Kidney (tissue), 14 donors: Measurements from ENCODE around the gene PPP2R2D. TPM values are rescaled to one million over a fixed set of nuclear protein-coding genes. Genes with fewer than 3 reads are reported as not detected.

Source experiments
- DNase-seq, 5 donors: peaks; one replicate each; pipeline ENCODE4 v3.0.0-alpha.2; 2013 to 2020
- FAIRE-seq: peaks from 2 replicates; lab custom pipeline; 2012; peaks lifted over from hg19 to GRCh38; lab: Jason Lieb, UNC
- H3K27ac ChIP-seq, 2 donors: one replicate each; pipeline ENCODE4 v1.7.0; 2013; ENCODE audit warnings: low read depth in 2 of 2, low read length in 2 of 2, inconsistent platforms in 1 of 2
- H3K27me3 ChIP-seq: one replicate; pipeline ENCODE4 v1.7.1; 2013; ENCODE audit warnings: low read length, inconsistent platforms; ENCODE audit not compliant: control insufficient read depth, insufficient read depth
- H3K36me3 ChIP-seq, 3 donors: one replicate each; pipeline versions ENCODE4 v1.7.0 to v1.7.1; 2013; ENCODE audit warnings: low read length in 3 of 3, control low read depth in 1 of 3, inconsistent platforms in 1 of 3; ENCODE audit not compliant: insufficient read depth in 3 of 3, control insufficient read depth in 2 of 3
- H3K4me1 ChIP-seq, 3 donors: one replicate each; pipeline versions ENCODE4 v1.7.0 to v1.7.1; 2013; ENCODE audit warnings: low read length in 3 of 3, inconsistent platforms in 1 of 3, low read depth in 1 of 3; ENCODE audit not compliant: control insufficient read depth in 2 of 3, insufficient read depth in 2 of 3
- H3K4me3 ChIP-seq, 3 donors: one replicate each; pipeline versions ENCODE4 v1.7.0 to v1.8.1; 2013; ENCODE audit warnings: low read length in 3 of 3, control low read depth in 1 of 3, inconsistent platforms in 1 of 3
- H3K9ac ChIP-seq, 3 donors: one replicate each; pipeline versions ENCODE4 v1.7.0 to v1.7.1; 2013; ENCODE audit warnings: low read length in 3 of 3, control low read depth in 1 of 3, inconsistent platforms in 1 of 3
- H3K9me3 ChIP-seq, 3 donors: one replicate each; pipeline versions ENCODE4 v1.7.0 to v1.7.1; 2013; ENCODE audit warnings: low read length in 3 of 3, control low read depth in 1 of 3, inconsistent platforms in 1 of 3; ENCODE audit not compliant: control insufficient read depth in 2 of 3, insufficient read depth in 1 of 3
- intact Hi-C: fragments of 100-400 bp; cut with DNase I; formaldehyde crosslinking; loops from one replicate; pipeline ENCODE4 v1.11.1; 2022
- polyA plus RNA-seq: library from polyadenylated mRNA; stranded (reverse); fragments of 350-450 nt; fragmentation: Illumina TruSeq; extraction: RNeasy Lipid Tissue Mini Kit (QIAGEN cat#74804); gene quantifications from one replicate; pipeline ENCODE4 v1.2.3, GENCODE V29; 2014; ENCODE audit warnings: low read depth, low replicate concordance; ENCODE audit not compliant: insufficient read depth
- total RNA-seq: library from RNA; stranded (reverse); fragmentation: NEBNext Ultra II Directional; extraction: Animal tissue kit (Norgen Biotek cat#: 25700); gene quantifications from one replicate; pipeline ENCODE4 v1.2.1, GENCODE V29; 2021
- TF ChIP-seq, protein P1 (sequence below): IDR thresholded peaks from 3 replicates; pipeline ENCODE4 v1.5.1; 2012; ENCODE audit warnings: mild to moderate bottlenecking, moderate library complexity, borderline replicate concordance; ENCODE audit not compliant: insufficient read depth; ENCODE audit errors: extremely low read depth
- donor health status: control.
- donor health status: control.
- donor health status: control.
- donor health status: control.
- donor health status: control.
- donor health status: DM: yes; HTN: yes; CAD: no.
- donor health status: Normal renal cell carcinoma (clear cell type).

The PPP2R2D gene
- total and polyA plus RNA-seq, 2 donors from 2014 or later: 28.3 to 34.8 TPM

DNA sequence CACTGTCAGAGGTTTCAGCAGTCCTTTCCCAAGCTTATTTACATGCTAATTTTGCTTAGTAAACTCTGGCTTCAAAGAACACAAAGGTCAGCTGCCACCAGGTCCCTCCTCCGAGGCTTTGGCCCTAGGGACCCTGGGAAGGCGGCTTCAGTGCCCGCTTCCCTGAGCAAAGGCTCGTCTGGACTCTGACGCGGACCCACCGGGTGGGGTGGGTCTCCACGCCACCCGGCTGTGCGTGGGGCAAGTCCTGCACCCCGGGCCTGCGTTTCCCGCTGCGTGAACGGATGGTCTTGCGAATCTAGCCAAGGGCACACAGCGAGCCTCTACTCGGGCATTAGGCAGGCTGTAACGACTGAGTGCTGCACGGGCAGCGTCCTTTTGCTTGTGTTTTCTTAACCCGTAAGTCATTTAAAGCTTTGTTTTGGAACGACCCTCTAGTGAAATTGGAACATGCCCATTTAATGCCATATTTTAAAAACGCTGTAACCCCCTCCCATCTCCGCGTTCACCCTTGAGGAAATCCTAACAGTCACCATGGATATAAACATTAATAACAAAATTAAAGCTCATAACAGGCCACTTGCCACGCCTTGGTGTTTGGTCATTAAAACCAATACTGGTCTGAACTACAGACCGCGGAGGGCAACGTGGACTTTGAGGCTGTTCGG lies 80.1 kb downstream of the PPP2R2D start:
- Histone ChIP-seq H3K27ac (peak overlapping the region in 1 of 2 donors; percentile 57), H3K9ac (peak overlapping the region; percentile 15 to 70 (median 63)), H3K27me3 (no peaks in the 10 kb centered on the region), H3K36me3 (no peaks in the 10 kb centered on the region), H3K4me3 (peak overlapping the region; percentile 57 to 82 (median 79)), H3K4me1 (peaks cover 4 to 18% (median 11%) of the 10 kb centered on the region in 3 donors), H3K9me3 (no peaks in the 10 kb centered on the region)
- peak in 4 of 5 donors; percentile 33 to 68 (median 48) for DNase-seq
- intact Hi-C loops: no loop called here
- no peak for FAIRE-seq
- TF ChIP-seq, protein P1, sequence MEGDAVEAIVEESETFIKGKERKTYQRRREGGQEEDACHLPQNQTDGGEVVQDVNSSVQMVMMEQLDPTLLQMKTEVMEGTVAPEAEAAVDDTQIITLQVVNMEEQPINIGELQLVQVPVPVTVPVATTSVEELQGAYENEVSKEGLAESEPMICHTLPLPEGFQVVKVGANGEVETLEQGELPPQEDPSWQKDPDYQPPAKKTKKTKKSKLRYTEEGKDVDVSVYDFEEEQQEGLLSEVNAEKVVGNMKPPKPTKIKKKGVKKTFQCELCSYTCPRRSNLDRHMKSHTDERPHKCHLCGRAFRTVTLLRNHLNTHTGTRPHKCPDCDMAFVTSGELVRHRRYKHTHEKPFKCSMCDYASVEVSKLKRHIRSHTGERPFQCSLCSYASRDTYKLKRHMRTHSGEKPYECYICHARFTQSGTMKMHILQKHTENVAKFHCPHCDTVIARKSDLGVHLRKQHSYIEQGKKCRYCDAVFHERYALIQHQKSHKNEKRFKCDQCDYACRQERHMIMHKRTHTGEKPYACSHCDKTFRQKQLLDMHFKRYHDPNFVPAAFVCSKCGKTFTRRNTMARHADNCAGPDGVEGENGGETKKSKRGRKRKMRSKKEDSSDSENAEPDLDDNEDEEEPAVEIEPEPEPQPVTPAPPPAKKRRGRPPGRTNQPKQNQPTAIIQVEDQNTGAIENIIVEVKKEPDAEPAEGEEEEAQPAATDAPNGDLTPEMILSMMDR: no peak

DNA sequence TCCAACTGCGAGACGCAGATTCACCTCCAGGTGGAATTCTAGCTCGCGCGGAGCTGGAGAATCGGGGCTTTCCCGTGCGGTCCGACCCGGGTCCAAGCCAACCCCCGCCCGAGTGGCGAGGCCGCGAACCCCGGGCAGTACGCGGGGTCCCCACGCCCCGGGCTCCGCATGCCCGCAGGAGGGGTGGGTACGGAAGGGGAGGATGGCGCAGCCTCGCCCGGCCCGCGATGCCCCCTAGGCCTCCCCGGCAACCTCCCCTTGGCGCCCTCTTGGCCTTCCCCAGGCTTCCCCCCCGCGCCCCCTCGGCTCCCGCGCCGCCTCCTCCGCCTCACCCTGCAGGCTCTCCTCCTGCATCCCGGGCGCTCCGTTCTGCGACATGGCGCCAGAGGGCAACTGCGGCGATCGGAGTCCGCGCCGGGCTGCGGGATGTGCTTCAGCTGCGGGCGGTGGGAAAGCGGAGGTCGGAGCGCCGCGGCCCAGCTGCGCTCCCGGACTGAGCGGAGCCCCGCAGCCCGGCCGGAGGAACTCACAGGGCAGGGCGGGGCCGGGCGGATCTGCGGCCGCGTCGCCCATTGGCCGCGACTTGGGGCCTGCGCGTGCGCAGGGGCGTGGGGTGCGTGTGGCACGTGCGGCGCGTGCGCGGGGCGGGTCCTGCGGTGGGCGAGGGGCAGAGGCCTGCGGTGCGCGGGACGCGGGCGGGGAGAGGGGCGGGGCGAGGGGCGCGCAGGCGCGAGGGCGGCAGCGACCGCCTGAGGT lies 80.8 kb downstream of the PPP2R2D start, which contains the start of gene BNIP3:
Gene BNIP3, minus strand, starts transcription at position 495 of the 756 bp plus-strand sequence. Its CDS starts 117 bp downstream, at position 378.
- H3K27ac ChIP-seq: peak within 1 kb of the TSS; percentile 57 to 67
- peak; percentile 96 to 98 (median 98) for DNase-seq
- peak within 1 kb of the TSS; percentile 57 to 82 (median 79) for H3K4me3 ChIP-seq
- intact Hi-C loops: no loop called here
- peak within 1 kb of the TSS; percentile 15 to 70 (median 63) for H3K9ac ChIP-seq
- no peak for FAIRE-seq
- no peaks in the 10 kb centered on the region for H3K27me3 ChIP-seq
- no peaks in the 10 kb centered on the region for H3K36me3 ChIP-seq
- H3K4me1 ChIP-seq: peaks cover 4 to 18% (median 11%) of the 10 kb centered on the region in 3 donors
- no peaks in the 10 kb centered on the region for H3K9me3 ChIP-seq
- TF ChIP-seq, protein P1: no peak

DNA sequence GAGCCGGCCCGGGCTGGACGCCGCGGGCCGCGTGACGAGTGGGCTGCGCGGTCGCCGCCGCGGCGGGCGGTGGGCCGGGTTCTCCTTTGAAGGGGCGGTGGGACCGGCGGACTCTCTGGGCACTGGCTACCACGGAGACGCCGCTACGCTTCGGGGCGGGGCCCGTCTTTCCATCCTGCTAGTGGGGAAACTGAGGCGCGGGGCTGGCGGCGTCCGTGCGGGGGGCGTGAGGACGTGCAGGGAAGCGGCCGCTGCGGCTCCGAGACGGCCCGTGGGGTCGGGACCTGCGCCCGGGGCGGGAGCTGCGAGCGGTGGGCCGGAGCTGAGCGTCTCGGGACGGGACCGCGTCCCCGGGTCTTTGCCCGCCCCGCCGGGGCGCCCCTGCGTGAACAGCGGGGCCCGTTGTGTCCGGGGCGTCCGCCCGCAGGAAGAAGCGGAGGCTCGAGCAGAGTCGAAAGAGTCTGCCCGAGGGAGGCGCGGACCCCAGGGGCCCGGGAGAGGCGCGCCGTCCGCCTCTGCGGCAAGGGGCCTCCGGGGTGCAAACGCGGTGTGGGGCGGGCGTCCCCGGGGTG lies 81.5 kb downstream of the PPP2R2D start:
- FAIRE-seq (no peak), DNase-seq (peak in 1 of 5 donors; percentile 42)
- no peaks in the 10 kb centered on the region for H3K27me3 ChIP-seq
- H3K9me3 ChIP-seq: no peaks in the 10 kb centered on the region
- no peaks in the 10 kb centered on the region for H3K36me3 ChIP-seq
- TF ChIP-seq, protein P1: no peak
- peak overlapping the region in 1 of 3 donors; percentile 47 for H3K4me3 ChIP-seq
- H3K27ac ChIP-seq: no peak overlapping the region
- intact Hi-C loops: no loop called here
- peak overlapping the region in 1 of 3 donors; percentile 38 for H3K9ac ChIP-seq
- peaks cover 4 to 15% (median 9%) of the 10 kb centered on the region in 3 donors for H3K4me1 ChIP-seq
